Measurements from ENCODE around the gene SEMA3E. TPM values are rescaled to one million over a fixed set of nuclear protein-coding genes. Genes with fewer than 3 reads are reported as not detected.

The SEMA3E gene
- total and polyA plus RNA-seq, 10 of the 15 experiments (the other 5 are each of a cell fraction or from before 2014, with no cell fraction given): 0.08 to 2.0 (median 0.82) TPM

GRCh38 chr7:83640731-83641537 is 8.0 kb downstream of the SEMA3E start:
- no TSS peak for BruUV-seq (replicated peaks)
- H3K4me2 ChIP-seq (ENCODE audit: control insufficient read depth, insufficient read depth): no peak overlapping the region
- WGBS (ENCODE audit: insufficient coverage, insufficient replicate concordance, low lambda C conversion rate, missing lambda C conversion rate): 0% methylated on average over 1 of the region's 1 CpG
- no peak overlapping the region for H3K9ac ChIP-seq (ENCODE audit: control insufficient read depth, insufficient read depth, low read length)
- RAD21 ChIA-PET (ENCODE audit: unreplicated experiment): no interaction called here
- intact Hi-C loops (cut with micrococcal nuclease; ENCODE audit: unreplicated experiment) (no loop called here), in situ Hi-C loops (cut with MboI) (no loop called here)
- no peaks in the 10 kb centered on the region for H3K9me3 ChIP-seq (replicated peaks; ENCODE audit: control insufficient read depth, insufficient read depth, low read length)
- ATAC-seq: no peak
- SMC1A ChIA-PET (ENCODE audit: uncharacterized antibody, unreplicated experiment): no interaction called here
- no peak for FAIRE-seq
- H4K20me1 ChIP-seq (ENCODE audit: control insufficient read depth, insufficient read depth): no peaks in the 10 kb centered on the region
- DNase-seq (ENCODE audit: low read depth, low spot score): no peak
- POLR2A ChIA-PET: no interaction called here
- TF ChIP-seq CHD1 (IDR thresholded peaks at IDR 0.05; ENCODE audit: low read depth, low read length) (no peak), HDAC2 (IDR thresholded peaks at IDR 0.05) (no peak), SIN3A (IDR thresholded peaks at IDR 0.05; ENCODE audit: low read depth, low read length) (no peak), NR2C1 (IDR thresholded peaks at IDR 0.05) (no peak), RBBP5 (conservative IDR thresholded peaks at IDR 0.05) (no peak), KLF5 (IDR thresholded peaks at IDR 0.05; ENCODE audit: partially characterized antibody) (no peak), SPI1 (IDR thresholded peaks at IDR 0.05; ENCODE audit: borderline replicate concordance, insufficient read depth, low read depth, low read length) (no peak), SUZ12 (IDR thresholded peaks at IDR 0.05; ENCODE audit: unreplicated experiment) (no peak), HDGF (IDR thresholded peaks at IDR 0.05) (no peak)
- no peak overlapping the region for H3K27ac ChIP-seq (ENCODE audit: control insufficient read depth, insufficient read depth)
- no peak overlapping the region for H3K4me3 ChIP-seq
- no peaks in the 10 kb centered on the region for H3K36me3 ChIP-seq (ENCODE audit: control insufficient read depth in 2 of 2, insufficient read depth in 2 of 2, low read length in 1 of 2)
- CTCF ChIA-PET: interaction anchor here (1.3 to 1.6 kb wide), 2 partner anchors 8 to 306 kb away, joined by 3 read pairs; no protein-coding TSS in a partner anchor
- H3K79me2 ChIP-seq (ENCODE audit: control insufficient read depth, insufficient read depth, low read length): no peaks in the 10 kb centered on the region
- no peaks in the 10 kb centered on the region for H3K4me1 ChIP-seq (ENCODE audit: control insufficient read depth, insufficient read depth, low read length)
- no peaks in the 10 kb centered on the region for H3K27me3 ChIP-seq (replicated peaks in 1 of 2; ENCODE audit: control insufficient read depth in 2 of 2, insufficient read depth in 2 of 2, low read length in 1 of 2)
- H2AFZ ChIP-seq (ENCODE audit: control insufficient read depth, low read depth, low read length): no peak overlapping the region

Data from GM12878 (cell line).